Measurements from ENCODE around the gene PREX1.

DNA sequence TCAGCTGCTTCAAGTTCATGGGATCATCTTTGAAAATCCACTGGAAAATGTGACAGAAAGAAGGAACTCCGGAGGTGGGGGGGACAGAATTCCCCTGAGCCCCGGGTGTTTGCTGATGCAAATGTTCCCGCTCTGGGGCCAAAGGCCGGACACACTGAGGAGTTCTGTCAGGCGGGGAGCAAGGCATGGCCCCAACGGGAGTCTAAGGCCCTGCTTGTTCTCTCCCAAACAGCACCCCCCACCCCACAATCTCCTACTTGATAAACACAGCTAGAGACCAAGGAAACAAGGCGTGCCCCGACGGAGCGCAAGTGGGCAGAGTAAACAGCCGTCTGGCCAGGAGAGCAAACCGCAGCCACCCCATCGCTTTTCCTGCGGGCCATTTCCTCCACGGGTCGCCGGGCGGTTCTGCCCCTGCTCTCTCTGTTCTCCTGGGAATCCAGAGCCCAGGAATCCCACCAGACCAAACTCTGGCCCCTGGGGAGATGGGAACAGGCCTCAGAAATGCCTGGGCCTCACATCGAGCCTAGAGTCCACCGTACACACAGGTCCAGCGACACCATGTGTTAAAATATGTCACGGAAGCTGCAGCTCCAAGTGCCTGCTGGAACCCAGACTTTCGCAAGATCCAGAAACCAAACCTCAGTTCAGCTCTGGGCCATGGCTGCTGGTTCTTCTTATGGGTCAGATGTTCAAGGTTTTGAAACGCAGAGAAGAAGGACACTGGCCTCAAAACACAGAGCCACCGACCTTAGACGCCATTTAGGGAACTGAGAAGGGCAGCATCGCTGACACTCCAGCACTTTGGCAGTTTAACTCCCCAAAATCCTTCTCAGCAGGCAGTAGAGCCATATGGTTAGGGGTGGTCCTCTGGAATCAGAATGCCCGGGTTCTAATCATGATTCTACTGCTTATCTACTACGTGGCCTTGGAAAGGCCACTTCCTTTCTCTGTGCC lies 104.2 kb downstream of the PREX1 start:
- TF ChIP-seq EZH2 (IDR thresholded peaks at IDR 0.05; ENCODE audit: low read length, missing control alignments): no peak
- TF ChIP-seq, protein P1, sequence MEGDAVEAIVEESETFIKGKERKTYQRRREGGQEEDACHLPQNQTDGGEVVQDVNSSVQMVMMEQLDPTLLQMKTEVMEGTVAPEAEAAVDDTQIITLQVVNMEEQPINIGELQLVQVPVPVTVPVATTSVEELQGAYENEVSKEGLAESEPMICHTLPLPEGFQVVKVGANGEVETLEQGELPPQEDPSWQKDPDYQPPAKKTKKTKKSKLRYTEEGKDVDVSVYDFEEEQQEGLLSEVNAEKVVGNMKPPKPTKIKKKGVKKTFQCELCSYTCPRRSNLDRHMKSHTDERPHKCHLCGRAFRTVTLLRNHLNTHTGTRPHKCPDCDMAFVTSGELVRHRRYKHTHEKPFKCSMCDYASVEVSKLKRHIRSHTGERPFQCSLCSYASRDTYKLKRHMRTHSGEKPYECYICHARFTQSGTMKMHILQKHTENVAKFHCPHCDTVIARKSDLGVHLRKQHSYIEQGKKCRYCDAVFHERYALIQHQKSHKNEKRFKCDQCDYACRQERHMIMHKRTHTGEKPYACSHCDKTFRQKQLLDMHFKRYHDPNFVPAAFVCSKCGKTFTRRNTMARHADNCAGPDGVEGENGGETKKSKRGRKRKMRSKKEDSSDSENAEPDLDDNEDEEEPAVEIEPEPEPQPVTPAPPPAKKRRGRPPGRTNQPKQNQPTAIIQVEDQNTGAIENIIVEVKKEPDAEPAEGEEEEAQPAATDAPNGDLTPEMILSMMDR (conservative IDR thresholded peaks at IDR 0.05 in 1 of 2, IDR thresholded peaks at IDR 0.05 in 1 of 2; ENCODE audit: low read depth in 1 of 2, low read length in 2 of 2): peak in 1 of 2 donors; percentile 8

Measured in fibroblast of lung (primary cell).